Measurements from ENCODE around the gene C1QTNF2.
"Not testable (repeated sequence)": the region's sequence is repeated elsewhere in the genome, so short reads cannot be mapped to it uniquely, and the experiment has no call there.

The C1QTNF2 gene

DNA sequence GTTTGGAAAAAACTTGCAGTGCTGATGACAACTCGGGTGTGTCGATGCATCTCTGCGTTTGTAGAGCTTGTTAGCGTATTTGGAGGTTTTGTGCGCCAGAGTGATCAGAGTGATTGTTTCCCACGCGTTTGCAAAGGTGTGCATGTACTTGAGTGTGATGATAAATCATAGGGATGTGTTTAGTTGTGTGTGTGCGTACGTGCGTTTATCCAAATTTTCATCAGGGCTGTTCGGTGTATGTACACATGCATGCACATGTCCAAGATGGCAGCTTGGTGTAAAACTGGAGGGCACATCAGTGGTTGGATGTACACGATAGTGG lies 248 bp upstream of the C1QTNF2 start:
- DNase-seq = no peak

DNA sequence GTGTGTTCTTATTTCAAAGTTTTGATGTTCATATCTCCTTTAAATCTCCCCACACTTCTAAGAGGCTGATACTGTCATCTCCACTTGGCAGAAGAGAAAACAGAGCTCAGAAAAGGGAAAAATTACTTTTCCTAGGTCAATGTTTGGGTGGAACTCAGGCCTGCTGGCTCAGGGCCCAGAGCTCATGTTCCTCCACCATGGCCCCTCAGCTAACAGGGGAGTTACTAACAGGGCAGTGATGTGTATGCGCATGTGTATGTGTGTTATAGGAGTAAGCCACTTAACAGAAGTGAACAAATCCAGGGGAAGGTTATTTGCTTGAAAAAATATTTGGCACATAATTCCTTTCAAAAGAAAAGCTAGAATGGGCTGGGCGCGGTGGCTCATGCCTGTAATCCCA lies 2.5 kb downstream of the C1QTNF2 start:
- no peak for DNase-seq

DNA sequence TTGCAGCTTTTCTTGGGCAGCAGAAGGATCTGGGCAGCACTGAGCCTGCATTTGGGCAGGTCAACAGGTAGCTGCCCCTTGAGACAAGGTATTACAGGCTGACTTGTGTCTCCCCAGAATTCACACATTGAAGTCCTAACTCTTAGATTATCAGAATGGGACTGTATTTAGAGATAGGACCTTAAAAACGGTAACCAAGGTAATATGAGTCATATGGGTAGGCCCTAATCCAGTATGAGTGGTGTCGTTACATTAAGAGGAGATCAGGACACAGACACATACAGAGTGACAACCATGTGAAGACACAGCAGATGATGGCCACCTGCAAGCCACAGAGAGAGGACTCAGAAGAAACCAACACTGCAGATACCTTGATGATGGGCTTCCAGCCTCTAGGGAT lies 3.2 kb downstream of the C1QTNF2 start:
- no peak for DNase-seq

DNA sequence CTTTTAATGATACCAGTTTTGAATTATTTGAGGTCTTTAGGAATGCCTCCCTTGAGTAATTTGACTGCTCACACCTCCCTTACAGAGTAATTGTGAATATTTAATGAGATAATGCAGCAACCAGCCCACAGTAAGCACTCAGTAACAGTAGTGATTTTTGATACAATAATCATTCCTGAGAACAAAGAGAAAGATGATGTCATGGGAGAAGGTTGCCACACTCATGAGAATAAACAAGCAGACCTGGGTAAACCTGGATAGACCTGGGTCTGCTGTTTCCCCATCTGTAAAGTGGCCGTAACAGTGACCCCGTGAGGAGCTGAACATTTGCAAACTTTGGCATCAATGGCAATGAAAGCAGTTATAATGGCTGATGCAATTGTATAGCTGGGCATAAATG lies 4.2 kb downstream of the C1QTNF2 start:
- DNase-seq = no peak

DNA sequence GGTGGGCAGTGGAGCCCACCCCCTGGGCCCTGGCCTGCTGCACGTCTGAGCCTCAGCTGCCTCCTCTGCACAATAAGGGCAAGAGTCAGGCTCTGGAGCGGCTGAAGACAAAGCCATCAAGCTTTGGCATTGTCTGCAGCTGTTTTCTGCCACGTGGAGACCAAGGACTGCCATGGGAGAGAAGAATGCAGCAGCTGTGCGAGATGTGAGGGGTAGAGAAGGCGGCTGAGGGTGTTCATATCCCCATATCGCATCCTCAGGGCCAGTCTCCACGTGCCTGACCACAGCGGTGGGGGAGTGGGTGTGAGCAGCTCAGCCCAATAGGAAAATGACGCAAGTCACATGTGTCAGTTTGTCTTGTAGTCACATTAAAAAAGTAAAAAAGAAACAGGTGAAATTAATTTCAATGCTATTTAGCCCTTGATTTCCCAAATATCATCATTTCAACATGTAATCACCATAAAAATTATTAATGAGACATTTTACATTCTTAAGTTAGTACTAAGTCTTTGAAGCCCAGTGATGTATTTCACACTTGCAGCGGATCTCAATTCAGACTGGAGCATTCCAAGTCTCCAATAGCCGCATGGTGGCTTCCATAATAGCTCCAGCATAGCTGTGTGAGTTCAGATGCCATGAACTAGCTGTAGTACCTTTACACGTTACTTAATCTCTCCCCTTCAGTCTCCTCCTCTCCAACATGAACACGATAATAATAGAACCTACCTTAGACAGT lies 6.6 kb downstream of the C1QTNF2 start:
- no peak for DNase-seq

DNA sequence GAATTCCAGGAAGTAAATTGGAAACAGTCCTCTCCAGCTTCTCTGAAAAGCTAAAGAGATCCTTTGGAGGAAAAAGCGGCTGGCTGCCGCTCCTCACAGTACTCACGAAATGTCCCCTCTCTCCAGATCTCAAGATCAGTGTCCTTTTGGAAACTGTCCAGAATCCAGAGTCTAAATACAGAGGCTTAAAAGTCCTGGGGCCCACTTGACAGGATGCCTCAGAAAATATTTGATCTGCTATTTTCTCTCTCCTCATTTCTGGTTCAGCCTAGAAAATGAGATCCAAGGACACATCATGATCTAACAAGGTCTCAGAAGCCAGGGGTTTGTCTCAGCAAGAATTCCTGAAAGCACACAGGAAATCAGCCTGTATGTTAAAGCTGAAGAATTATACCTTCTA lies 7.2 kb downstream of the C1QTNF2 start:
- DNase-seq = no peak

DNA sequence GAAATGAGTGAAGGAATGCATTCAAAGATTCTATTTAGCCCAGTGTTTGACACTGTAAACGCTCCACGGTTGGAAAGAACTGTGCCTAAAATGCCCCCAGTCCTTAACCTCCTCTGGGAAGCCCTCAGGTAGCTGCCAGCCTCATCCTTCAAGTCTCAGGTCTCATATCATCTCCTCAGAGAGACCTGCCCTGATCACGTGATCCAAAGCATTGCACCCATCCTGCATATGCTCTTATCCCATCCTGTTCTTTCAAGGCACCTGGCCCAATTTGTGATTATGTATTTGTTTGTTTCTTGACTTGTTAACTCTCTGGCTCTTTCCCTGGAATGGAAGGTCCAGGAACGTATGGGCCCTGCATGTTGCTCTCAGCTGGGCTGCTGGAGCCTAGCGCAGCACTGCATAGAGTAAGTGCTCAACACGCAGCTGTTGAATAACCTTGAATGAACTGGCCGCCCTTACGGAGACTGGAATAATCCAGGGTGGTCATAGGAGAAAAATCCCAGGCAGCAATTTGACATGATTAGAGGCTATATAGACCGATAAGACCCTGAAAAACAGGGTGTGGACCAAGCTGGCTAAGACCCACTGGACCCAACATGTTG lies 8.7 kb downstream of the C1QTNF2 start:
- no peak for DNase-seq

DNA sequence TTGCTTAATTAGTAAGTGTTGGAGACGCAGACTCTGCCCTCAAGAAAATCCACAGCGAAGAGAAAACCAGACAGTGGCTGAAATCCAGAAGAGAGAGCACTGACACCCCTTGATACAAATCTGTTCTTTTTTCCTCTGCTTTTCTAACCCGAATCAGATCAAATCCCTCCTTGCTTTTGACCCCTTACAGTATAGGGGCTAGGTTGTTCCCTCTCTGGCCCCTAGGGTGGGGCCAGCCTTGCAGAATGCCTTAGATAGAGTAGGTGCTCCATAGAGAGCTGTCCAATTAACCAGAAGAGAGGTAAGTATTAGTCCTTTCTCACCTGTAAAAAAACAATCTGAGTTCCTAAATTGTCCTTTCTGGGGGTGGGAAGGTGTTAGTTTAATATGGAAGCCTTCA lies 10.1 kb downstream of the C1QTNF2 start:
- no peak for DNase-seq

DNA sequence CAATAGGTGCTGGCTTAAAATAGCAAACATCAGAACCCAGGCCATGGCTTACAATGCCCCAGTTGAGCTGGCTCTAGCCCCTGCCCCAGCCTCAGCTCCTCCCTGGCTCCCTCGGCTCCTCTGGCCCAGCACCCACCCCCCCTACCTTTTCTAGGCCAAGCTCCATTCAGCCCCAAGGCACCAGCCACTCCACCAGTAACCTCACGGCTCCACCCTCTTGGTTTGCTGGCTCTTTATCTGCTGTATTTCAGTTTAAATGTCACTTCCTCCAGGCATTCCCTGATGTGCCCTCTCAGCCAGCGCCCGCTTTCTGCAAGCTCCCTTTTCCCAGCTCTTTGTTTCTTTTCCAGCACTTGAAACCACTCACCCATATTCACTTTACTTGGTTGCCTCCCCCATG lies 10.6 kb downstream of the C1QTNF2 start:
- no peak for DNase-seq

DNA sequence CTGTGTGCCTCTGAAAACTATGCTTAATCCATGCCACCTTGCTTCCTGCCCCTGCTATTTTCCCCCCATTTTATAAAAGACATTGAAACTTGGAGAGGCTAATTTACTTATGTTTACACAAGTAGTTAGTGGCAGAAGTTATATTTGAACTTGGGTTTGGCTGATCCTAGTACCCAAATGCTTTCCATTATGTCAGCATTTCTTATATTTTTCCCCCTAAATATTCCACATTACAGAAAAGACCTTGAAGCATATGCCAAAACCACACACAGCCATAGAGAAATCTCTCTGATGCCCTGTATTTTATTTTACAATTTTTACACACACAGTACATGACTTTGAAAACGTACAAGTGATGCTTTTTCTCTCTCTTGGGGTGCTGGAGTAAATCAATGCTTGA lies 11.2 kb downstream of the C1QTNF2 start:
- DNase-seq = no peak

DNA sequence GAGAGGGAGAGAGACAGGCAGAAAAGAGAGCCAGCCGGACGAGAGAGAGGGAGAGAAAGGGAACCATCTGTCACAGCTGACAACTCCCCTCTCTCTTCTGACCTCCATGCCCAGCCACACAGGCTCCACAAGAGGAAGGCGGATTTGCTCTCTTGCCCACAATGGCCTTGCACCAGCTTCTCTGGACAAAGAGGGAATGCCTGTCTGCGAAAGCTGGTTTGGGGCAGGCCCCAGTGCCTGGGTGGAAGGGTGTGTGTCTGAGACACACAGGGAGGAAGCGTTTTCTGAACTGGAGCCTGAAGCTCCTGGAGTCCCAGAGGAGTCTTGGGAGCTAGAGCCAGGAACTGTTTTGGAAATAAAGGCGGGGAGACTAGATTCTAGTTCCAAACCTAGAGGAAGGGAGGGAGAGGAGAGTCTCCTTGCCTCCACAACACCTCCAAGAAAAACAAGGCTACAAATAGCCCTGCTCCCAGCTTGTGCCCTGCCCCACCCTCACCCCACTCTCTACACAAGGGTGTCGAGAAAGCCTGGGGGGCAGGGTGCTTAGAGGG lies 12.5 kb downstream of the C1QTNF2 start:
- no peak for DNase-seq

DNA sequence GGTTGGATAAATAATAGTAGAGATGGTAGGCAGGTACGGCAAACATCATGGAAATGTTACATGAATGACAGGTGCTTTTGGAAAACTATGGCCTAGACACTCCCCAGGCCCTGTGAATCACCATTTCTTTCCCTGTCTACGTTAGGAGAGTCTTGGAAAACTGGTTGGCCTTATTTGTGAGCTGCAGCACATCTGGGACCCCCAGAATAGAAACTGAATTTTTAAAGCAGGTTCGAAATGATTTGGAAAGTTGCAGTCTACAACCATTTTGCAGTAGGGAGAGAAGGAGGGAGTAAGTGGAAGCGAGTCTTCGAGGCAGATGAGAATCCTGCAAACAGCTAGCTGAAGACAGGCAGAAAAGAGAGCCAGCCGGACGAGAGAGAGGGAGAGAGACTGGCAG lies 13.0 kb downstream of the C1QTNF2 start:
- no peak for DNase-seq

DNA sequence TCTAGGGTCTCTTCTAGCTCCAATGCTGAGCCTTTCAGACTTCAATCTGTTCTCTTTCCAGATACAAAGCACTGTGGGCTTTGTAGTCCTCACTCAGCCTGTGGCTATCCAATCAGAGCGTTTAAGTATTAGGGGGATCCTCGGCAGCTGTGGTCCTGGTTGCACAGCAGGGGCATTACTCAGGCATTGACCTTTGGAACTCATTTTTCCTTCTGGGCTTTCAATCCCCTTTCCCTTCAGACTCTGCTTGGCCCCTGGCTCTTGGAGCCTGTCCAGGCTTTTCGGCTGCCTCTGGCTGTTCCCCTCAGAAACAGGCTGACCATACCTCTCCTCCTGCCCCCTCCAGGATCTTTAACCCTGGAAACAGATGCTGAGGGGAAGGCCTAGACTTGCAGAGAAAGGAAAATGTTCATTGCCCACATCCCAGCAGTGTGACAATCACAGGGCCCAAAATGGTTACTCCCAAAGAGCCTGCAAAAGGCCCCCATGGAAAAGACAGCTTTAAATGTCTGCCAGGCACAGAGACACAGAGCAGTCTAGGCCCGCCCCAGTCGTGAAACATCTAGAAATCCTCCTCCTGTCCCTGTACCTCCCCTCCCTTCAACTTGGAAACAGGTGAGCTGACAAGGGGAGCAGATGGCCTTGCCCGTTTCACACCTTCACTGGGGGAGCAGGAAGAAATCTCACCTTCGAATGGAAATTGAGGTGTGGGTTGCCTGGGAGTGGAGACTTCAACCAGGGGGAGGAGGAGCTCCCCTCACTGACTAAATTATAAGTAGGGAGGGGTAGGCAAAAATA lies 13.7 kb downstream of the C1QTNF2 start:
- no peak for DNase-seq

DNA sequence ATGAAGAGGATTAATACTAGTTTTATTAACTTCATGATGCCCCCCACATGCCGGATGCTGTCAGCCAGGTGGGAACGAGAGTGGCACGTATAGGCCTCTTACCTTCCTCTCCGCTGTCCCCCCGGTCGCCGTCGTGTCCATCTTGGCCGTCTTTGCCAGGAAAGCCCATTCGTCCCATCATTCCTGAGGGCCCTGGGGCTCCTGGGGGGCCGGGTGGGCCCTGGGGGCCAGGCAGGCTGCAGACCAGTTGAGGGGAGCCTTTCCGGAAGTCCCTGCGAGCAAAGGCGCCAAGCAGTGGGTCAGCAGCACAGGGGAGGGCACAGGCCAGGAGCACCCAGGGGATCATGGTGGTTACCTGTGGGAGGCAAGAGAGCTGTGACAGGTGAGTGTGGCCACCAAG lies 15.8 kb downstream of the C1QTNF2 start:
- DNase-seq = no peak

DNA sequence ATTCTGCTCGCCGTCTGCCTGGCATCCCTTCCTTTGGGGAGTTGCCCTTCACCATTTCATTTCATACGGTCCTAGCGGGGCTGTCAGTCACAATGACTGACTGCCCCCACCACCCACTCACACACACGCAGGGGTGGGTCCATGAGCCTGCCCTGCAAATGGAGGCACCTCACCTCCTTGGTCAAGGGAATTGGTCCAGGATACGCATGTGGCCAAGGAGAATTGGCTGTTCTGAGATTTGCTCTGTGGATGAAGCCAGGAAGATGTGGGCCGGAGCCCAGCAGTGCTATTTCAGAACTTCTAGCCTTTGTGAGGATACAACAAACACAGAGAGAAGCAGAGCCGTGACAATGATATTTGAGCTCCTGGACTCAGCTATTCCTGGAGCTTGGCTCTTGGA lies 17.0 kb downstream of the C1QTNF2 start:
- no peak for DNase-seq

DNA sequence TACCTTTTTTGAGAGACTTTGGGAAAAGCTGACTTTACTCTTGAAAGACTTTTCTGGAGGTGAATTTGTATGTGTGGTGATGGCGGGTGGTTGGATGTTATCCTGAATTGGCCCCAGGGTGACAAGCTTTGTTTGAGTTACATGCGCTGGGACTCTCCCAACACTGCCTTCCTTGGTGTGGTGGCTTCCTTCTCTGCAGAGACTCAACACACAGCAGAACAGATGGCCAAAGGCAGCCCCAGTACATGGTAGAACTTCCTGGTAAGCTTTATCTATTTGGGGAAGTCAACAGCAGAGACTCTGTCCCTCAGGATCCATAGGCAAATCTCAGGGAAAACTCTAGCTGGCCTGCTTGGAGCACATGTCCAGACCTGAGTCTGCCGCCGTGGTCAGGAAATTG lies 18.1 kb downstream of the C1QTNF2 start:
- no peak for DNase-seq

DNA sequence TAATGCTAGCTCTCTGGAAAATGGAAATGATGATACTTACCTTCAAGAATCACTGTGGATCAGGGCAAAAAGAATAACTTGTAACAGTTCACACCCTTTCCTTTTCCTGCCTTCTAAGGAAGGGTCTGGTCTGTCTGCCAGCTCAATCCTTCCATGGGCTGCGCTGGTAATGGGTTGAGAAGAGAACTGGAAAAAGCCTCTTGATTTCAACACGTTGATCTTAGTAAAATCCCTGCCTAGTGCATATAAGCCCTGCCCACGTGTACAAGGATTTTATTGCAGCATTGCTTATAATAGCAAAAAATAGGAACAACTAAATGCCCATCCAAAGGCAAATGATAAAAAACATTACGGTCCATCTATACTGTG lies 20.5 kb downstream of the C1QTNF2 start:
- no peak for DNase-seq

DNA sequence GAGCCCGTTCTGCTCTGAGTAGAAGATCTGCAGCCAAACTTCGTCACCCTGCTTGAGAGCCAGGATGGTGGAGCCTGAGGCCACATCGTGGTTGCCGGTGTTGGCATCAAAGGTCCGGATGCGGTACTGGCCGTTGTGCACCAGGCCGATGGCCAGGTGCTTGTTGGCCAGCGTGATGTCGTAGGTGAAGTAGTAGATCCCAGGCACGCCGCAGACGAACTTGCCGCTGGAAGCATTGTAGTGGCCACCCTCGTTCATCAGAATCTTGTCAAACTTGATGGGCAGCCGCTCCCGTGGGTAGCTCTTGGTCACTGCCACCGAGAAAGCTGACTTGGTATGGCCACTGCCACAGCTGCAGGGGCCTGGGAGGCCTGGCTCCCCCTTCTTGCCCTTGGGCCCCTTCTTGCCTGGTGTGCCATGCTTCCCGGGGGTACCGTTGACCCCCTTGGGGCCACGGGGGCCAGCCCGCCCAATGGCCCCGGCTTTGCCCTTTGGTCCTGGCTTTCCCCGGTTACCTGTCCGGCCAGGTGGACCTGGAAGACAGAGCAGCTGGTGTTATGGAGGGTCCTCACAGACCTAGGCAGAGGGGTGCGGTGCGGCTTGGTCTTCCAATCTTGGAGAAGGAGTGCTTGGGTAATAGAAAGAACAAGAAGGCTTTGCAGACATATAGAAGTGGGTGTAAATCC lies 21.0 kb downstream of the C1QTNF2 start:
- no peak for DNase-seq

DNA sequence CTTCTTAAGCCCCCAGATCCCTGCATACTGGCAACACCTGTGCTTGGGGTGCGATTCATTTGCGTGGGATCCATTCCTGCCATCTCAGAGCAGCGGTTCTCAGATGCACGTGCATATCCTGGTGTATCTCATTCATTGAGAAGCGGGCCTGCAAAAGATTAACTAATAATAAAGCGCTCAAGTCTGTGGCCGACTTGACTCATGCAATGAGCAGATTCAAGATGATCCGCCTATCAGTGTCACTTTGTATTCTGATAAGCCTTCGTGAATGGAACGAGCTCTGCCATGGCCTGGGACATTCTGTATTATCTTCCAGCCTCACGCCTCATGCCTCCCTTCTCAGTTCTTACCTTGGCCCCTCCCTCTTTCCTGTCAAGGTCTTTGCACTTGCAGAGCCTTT lies 22.3 kb downstream of the C1QTNF2 start:
- no peak for DNase-seq

DNA sequence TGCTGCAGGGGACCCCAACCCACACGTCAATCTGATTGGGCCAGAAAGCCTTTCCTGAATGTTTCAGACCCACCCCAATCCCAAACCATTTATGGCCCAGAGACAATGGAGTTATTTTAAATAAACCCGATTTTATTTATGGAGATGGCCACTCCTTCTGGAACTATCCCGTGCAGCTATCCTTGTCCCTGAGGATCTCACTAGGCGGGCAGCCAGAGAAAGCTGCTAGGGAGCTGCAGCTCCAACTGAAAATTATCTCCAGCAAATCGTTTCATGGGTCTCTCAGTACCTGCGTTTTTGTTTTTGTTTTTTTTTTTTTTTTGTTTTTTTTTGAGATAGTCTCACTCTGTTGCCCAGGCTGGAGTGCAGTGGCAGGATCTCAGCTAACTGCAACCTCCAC lies 23.0 kb downstream of the C1QTNF2 start:
- no peak for DNase-seq

DNA sequence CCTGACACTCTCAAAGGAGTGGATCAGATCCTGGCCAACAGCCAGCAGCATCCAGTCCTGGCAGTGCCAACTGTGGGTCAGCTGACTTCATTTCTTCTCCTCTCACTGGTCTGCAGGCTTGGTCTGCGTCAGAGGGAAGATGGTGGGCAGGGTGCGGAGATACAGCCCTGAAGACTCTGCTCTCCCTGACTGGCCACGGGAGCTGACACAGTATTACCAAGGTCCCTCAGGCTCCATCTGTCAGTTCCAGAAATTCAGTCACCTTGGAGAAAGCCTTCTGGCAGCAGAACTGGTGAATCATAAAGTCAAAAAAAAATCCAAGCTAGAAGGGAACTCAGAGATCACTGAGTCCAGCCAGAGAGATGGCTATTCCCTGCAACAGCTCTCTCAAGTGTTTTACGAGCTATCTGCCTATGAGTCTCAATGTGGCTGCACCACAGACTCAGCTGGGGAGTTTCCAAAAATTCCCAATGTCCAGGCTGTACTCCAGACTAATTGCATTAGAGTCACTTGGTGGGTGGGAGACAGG lies 27.9 kb downstream of the C1QTNF2 start:
- no peak for DNase-seq

DNA sequence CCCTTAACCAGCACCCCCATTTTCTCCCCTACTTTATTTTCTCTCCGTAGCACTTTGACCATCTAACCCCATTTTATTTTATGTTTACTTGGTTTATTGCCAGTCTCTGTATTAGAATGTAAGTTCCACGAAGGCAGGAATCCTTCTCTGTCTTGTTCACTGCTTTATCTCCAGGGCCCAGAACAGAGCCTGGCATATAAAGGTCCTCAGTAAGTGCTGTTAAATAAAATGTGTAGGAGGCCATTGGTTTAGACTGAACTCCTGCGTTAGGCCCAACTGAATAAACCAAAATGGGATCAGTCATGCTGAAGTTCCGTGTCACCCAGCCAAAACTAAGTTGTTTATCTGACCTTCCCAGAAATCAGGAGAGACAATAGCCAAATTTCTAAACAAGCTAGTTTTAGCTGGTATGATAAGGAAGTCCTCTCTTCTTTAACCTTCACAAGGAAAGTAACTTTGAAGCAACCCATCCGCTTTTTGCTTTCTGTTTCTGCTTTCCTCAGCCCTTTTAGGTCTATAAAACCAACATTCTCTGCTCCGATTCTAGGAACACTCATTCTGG lies 29.0 kb downstream of the C1QTNF2 start:
- no peak for DNase-seq

DNA sequence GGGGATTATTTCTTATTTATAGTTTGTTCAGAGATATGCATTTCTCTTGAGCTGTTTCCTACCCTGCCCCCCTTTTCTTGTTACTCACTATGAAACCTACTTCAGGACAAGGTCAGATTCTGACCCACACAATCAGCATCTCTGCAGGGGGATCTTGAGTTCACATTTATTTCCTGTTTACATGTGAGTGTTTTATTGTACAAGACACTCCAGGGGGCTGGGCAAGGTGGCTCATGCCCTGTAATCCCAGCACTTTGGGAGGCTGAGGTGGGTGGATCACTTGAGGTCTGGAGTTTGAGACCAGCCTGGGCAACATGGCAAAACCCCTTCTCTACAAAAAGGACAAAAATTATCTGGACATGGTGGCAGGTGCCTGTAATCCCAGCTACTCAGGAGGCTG lies 29.9 kb downstream of the C1QTNF2 start:
- not testable (repeated sequence) for DNase-seq
